Stimulated activated CD8-positive, alpha-beta memory T cell treated with anti-CD3 and anti-CD28 coated beads, Interleukin-15, amount 100 ng/mL, for 48 hours (primary cell): ENCODE results near the gene ATP2A2.
"Not testable (repeated sequence)": the region's sequence is repeated elsewhere in the genome, so short reads cannot be mapped to it uniquely, and the experiment has no call there.

Experiments
- DNase-seq, 2 donors: peaks; one replicate each; pipeline ENCODE4 v3.0.0-alpha.2; 2020; ENCODE audit warnings: low read depth in 2 of 2

The ATP2A2 gene

DNA sequence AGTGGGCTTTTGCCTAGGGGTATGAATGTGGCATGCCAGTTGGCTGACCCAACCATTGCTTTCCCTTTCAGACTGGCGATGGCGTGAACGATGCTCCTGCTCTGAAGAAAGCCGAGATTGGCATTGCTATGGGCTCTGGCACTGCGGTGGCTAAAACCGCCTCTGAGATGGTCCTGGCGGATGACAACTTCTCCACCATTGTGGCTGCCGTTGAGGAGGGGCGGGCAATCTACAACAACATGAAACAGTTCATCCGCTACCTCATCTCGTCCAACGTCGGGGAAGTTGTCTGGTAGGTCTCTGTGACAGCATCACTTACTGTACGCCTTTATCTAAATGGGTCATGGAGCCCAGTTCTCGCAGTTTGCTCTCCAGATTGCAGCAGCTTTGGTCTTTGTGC lies 61.1 kb downstream of the ATP2A2 start:
- no peak for DNase-seq

DNA sequence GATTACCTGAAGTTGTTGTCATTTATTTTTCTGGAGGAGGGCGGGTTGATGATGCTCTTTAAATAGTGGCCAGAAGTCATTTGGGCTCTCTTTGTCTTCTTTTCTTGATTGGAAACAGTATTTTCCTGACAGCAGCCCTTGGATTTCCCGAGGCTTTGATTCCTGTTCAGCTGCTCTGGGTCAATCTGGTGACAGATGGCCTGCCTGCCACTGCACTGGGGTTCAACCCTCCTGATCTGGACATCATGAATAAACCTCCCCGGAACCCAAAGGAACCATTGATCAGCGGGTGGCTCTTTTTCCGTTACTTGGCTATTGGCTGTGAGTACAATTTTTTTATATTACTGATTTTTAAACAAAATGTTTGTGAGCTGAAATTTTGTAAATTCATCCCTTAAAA lies 62.1 kb downstream of the ATP2A2 start:
- DNase-seq = no peak

DNA sequence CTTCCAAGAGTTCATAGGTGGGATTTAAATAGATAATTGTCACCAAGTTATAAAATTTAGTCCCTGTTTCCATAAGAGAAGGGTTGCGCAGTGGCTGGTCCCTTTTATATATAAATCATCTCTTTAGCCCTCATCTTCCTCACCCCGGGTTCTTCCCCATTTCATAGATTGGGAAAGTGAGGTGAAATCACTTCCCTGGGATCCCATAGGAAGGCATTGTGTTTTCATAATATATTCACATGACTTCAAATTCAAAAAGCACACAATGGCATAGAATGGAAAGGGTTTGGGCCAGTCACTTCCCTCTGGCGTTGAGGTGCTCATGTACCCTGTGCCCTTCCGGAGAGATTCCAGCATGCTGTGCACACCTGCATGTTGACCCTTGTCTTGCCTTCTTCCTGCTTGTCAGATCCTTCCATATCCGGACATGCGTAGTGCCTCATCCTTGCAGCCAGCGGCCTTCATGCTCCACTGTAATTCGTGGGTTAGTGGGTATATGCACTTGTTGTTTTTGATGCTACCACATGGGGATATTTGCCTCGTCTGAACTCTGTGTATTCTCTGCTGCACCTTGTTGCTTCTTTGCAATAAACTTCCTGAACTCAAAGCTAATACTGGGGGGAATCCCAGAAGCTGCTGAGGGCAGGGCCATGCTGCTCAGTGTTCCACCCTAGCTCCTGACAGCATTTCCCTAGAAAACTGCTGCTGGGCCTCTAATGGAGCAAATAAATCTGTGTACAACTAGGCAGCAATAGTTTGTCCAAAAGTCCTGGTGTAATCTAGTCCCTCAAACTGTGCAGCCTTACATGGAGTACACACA lies 62.9 kb downstream of the ATP2A2 start:
- DNase-seq = no peak

DNA sequence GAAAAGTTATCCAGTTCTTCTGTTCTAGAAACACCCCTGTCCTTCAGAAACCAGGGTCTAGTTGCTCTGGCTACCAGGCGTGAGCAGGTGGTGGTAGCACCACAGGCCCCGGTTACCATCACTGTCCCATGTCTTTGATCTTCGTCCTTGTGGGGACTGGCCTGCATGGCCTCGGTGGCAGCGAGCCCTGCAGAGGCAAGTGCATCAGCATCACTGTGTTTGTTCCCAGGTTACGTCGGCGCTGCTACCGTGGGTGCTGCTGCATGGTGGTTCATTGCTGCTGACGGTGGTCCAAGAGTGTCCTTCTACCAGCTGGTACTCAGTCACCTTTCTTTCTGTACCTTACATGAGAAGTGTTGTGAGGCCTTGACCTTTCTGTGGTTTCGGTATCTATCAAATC lies 63.6 kb downstream of the ATP2A2 start:
- DNase-seq = no peak

DNA sequence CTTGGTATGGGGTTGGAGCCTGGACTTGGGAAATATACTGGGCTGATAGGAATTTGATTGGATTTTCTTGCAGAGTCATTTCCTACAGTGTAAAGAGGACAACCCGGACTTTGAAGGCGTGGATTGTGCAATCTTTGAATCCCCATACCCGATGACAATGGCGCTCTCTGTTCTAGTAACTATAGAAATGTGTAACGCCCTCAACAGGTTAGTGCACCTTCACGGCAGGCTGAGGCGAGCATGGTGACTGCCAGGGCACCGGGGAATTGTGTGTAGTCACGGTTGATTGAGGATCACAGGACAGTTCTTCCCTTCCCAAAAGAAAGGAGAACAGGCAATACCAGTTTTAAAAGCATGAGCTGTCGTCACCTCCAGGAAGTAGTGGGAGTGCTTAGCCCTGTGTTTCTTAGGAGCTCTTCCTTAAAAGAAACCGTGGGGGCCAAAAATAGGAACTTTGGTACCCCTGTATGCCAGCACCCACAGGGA lies 64.2 kb downstream of the ATP2A2 start:
- no peak for DNase-seq

DNA sequence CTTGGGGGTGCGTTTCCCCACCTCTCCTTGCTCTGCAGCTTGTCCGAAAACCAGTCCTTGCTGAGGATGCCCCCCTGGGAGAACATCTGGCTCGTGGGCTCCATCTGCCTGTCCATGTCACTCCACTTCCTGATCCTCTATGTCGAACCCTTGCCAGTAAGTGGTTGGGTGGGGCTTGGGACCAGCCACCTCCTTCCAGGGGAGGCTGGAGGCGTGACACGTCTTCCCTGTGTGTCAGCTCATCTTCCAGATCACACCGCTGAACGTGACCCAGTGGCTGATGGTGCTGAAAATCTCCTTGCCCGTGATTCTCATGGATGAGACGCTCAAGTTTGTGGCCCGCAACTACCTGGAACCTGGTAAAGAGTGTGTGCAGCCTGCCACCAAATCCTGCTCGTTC lies 64.9 kb downstream of the ATP2A2 start:
- DNase-seq = no peak

DNA sequence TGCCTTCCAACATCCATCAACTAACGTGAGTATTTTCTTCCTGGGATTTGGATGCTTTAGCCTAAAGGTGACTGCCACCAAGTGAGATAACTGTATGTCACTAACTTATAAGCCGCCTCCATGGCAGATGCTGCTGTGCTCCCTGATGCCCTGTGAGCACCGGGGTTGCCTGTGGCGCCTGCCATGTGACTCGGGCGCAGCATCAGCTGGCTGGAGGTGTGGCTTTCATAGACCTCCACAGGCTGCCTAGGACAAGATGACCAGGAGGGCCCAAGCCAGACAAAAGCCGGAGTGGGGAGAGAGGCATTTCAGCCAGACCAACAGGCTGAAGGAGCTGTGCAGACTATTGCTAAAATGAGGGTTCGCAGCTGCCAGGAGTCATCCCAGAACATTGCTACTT lies 66.7 kb downstream of the ATP2A2 start:
- no peak for DNase-seq

DNA sequence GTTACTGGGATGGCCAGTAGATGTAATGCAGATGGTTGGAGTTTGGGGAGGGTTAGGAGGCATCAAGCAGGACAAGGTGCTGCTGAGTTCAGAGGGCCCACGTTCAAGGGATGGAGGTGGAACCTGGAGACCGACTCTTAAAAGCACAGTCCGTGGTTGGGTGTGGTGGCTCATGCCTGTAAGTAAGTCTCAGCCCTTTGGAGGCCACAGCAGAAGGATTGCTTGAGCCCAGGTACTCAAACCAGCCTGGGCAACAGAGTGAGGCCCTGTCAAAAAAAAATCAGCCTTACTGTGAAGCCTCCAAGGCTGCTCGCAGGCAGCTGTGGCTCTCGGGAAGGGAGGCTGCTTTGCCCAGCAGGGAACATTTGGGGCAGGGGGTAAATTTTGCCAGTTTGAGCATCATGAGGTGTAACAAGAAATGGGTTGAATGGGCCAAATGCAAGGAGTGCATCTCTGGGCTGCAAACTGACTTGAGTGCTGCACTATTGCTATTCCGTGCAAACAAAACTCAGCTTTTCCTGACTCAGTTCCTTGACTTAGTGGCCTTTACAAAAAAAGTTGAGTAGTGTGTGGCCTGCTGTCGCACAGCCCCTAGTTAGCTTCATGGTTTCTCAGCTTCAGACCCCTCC lies 67.5 kb downstream of the ATP2A2 start:
- no peak for DNase-seq

DNA sequence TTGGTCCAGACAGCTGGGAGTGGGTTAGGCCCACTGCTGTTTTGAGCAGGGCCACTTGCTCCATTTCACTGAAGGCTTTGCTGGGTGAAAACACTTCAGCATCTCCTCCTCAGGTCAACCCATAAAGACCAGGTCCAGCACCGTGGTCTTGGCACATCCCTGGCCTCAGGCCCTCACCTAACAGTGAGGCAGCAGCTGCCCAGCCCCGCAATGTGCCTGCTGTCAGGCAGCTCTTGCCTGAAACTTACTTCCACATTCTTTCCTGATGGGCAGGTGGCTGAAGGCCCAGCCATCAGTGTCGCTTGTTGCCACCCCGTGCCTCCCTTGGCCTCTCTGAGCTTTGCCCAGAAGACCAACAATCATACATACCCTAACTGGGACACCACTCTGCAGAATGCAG lies 68.0 kb downstream of the ATP2A2 start:
- DNase-seq = no peak

DNA sequence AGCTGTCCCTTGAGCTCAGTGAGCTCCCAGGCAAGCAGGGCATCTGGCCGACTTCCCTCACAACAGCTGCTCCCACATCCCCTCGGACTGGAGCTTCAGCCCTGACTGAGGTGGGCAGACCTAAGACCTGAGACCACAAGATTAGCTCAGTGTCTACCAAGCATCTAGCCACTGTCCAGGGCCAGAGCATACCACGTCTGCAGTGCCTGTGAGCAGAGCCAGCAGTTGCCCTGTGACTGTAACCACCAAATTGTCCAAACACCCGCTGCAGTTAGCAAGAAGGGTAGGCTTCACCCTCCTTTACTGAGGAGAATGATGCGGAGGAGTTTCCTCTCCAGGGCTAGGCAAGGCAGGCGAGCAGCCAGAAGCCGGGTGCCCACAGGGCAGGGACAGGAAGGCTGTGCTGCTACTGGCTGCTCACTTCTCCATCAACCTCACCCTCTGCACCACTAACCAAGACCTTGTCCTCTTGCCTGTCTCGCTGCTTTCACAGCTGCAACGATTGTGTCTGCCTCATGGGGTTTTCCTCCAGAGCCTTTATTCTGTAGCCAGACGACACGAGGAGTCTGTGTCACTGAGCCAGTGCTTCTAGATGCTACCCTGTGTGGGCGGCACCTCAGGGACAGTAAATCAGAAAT lies 68.6 kb downstream of the ATP2A2 start:
- DNase-seq = no peak

DNA sequence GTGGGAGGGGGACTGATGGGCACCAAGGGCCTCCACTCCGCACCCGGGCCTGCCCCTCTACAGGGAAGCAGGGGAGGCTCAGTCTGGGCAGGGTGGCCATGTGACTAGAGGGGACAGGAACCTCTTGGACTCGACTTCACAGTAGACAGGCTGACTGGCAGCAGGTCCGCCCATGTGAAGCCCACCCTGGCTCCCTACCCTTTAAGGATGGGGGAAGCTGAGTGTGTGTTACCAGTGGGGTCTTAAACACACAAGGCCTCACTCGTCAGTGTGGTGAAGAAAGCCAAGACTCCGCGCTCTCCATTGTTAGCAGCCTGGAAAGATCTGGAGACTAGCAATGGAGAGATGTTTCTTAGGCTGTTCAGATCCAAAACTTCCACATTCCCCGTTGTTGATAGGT lies 70.1 kb downstream of the ATP2A2 start:
- DNase-seq = no peak

DNA sequence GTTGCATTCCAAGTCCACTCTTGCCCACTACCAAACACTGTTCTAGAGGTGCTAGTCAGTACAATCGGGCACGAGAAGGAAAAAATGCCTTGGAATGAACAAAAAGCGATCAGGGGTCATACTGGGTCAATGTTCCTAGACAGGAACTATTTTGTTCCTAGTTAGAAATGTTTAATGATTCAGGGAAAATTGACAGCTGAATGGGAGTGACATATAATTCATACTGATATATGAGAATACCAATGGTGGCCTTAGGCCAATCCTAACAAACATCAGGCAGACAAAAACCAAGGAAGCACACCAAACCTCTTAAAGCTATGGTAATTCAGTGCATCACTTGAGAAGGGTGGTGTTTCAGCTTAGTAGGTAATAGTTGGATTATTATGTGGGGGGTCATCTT lies 71.4 kb downstream of the ATP2A2 start:
- no peak for DNase-seq

DNA sequence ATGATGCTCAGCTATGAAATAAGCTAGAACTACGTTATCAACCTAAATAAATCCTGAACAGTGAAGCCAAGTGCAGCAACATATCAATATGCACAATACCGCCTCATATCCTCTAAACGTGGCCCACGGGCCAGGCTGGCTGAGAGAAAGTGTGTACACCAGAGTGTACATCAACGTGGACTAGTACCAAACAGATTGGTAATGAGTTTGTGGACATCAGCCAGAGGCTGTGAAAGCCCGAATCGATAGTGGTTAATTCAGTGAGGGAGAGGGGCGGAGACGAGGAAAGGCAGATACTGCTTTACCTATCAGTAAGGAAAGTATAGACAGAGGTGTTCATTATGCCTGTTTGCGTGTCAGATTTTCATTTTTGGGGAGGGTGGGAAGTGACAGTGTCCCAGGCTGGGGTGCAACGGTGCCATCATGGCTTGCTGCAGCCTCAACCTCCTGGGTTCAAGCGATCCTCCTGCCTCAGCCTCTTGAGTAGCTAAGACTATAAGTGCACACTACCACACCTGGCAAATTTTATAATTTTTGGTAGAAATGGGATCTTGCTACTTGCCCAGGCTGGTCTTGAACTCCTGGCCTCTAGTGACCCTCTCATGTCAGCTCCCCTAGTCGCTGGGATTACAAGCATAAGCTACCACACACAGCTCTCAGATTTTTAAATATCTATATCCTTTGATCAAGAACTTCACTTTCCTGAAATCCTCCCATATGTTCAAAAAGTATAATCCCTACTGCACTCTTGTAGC lies 72.3 kb downstream of the ATP2A2 start:
- no peak for DNase-seq

DNA sequence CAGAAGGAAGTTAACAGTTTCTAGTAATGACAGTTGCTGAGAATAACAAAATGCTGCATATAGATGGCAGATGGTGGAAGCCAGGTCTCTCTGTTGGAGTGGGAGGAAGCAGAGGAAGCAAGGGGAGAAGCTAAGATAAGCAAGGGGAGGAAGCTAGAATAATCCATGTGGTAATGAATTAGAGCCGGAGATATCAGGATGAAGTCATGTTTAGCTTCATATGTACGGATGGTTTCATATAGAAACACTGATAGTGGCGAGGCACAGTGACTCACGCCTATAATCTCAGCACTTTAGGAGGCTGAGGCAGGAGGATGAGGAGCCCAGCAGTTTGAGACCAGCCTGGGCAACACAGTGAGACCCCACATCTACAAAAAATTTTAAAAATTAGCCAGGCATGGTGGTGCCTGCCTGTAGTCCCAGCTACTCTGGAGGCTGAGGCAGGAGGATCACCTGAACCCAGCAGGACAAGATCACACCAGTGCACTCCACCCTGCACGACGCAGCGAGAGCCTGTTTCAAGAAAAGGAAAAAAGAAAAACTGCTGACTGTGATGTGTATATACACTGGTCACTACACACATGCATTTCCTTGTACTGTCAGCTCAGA lies 73.2 kb downstream of the ATP2A2 start:
- no peak for DNase-seq

DNA sequence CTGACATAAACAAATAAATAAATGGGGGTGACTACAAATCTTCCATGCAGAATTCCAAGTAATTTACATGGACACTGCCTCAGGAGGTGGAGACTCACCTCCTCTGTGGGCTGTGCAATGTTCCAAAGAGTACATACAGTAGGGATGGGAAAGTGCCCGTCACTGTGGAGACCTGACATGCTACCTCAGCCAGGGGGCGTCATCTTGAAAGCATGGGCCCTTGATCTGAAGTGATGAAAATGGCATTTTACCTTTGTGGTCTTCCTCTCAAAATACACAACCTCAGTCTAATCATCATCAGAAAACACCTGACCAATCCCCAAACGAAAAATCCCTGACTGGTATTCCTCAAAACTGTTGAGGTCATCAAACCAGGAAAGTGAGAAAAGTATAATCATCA lies 74.0 kb downstream of the ATP2A2 start:
- no peak for DNase-seq

DNA sequence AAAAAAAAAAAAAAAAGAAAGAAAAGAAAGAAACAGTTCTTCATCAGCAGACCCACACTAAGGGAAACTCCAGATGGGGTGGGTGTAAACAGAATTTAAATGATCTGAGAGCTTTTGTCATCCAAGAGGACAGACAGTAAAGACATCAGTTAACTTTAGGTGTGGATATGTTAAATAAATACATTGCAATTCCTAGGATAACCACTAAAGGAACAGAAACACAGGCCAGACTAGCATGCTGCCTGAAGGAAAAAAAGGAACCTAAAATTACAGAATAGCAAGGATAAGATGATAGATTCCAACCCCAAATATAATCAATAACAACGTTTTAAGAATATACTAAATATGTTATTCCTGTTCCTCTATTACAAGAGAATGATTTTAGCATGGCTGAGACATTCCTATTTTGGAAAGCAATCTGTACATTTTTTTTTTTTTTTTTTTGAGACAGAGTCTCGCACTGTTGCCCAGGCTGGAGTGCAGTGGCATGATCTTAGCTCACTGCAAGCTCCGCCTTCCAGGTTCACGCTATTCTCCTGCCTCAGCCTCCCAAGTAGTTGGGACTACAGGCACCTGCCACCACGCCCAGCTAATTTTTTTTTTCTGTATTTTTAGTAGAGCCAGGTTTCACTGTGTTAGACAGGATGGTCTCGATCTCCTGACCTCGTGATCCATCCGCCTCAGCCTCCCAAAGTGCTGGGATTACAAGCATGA lies 77.5 kb downstream of the ATP2A2 start:
- DNase-seq = not testable (repeated sequence)

DNA sequence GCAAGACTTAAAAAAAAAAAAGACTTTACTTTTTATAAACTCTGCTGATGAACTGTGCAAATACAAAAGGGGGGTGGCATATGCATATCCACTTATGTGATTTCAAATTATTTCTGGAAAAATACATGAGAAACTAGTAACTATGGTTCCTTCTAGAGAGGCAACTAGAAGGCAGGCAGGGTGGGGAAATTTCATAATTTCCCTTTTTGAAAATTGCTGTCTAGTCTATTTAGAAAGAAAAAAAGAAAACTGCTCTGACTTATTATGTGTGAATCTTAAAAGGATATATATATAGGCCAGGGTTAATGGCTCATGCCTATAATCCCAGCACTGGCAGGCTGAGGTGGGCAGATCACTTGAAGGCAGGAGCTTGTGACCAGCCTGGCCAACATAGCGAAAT lies 80.2 kb downstream of the ATP2A2 start:
- DNase-seq = no peak

DNA sequence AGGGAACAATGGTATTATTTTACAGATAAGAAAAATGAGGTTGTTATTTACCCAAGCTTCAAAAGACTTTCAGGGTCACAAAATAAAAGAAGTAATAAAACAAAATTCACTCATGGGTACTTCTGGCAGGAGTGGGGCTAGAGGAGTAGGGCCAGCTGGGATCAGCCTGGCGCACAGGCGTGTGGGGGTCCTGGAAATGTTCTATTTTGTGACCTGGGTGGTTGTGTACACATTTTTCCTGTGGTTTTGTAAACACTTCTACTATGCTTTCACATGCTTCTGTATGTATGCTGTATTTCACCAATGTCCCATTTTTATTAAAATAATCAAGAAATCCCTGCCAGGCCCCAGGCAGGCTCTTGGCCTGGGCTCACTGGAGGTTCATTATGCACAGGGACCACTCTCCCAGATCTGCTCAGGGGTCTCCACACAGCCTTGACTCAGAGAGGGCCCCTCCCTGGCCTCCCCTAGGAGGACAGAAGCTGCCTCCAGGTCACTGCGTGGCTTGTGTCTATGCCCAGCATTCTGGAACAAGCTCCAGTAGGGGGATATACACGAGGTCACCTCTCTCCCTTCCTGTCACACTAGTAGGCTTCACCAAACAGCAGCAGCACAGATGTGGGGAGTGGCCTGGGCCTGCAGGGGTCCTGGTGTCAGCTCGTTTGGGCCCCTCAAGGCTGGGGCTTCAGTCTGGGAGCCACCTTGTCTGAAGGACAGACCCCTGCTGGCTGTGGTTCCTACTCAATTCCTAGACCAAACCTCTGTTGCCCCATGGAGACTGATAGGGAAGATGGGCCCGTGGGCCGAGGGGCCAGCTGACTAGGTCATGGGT lies 84.7 kb downstream of the ATP2A2 start:
- no peak for DNase-seq

DNA sequence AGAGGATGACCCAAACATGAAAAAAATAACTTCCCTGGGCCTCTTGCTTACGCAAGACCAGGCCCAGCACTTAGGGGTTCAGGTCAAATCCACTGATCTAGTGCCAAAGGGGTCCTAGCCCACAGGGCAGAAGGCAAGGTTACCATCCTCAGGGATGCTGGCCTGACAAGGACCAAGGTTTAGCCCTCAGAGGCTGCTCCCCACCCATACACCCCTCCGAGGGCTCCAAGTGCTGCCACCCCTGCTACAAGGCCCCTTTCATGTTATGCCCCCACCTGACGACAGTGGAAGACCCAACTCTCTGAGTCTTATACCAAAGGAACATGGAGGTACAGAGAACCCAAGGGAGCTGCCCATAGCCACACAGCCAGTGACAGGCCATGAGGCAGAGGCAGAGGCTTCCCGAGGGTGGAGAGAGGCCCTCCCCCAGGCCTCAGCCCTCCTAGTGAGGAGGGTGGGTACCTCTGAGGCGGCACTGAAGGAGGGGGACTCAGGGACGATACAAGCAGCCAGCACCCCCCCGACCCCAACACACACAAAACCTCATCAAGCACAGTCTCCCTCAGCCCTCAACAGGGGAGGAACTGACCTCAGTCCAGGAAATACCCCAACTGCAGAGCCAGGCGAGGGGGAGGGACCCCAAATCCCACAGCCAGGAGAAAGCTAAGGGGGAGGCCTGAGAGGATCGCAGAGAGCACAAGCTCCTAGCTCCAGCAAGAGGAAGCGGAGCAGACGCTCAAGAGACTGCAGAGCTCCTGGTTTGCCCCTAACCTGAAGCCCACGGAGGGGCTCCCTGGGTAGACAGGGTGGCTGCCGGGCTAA lies 85.5 kb downstream of the ATP2A2 start:
- no peak for DNase-seq
